OCI-M1 (cell line): Measurements from ENCODE around the gene ABL1.
"Not testable (repeated sequence)": the region's sequence is repeated elsewhere in the genome, so short reads cannot be mapped to it uniquely, and the experiment has no call there.

Experiments
- DNase-seq: peaks from one replicate; lab custom pipeline; 2025; lab: John Stamatoyannopoulos, UW

ABL1 gene

DNA sequence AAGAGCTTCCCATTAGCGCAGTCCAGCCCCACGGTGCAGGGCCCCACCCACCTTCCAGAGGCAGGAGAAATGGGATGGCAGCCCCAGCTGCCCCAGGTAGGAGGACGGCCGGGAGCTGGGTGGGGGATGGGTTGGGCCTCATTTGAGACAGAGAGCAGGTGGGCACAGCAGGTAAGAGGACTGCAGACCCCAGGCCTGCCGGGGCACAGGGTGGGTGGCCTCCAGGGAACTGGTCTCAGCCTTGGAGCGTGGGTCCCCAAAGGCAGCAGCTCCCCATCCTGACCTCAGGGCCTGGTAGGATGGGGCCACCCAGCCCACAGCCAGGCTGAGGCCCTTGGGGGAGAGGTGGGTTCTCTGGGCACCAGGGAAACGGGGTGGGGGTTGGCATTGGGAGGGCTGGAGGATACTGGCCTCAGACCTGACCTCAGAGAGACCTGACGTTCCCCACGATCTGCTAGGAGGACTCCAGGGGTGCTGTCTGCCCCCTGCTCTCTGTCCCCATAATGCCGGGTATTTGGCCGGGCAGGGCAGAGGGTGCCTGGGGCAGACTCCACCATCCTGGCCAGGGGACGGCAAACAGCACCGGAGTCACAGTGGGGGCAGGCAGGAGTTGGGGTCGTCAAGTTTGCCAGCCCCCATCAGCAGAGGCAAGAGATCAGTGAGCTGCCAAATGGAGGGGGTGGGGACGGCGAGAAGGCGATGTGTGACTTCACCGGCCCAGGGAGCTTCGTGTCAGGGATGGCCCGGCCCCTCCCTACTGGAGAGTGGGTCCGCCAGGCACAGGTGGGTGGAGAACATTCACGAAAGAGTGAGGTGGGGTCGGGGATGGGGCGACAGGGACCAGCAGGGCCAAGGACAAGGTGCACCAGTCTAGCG, 68.4 kb downstream of the ABL1 start:
- no peak for DNase-seq

DNA sequence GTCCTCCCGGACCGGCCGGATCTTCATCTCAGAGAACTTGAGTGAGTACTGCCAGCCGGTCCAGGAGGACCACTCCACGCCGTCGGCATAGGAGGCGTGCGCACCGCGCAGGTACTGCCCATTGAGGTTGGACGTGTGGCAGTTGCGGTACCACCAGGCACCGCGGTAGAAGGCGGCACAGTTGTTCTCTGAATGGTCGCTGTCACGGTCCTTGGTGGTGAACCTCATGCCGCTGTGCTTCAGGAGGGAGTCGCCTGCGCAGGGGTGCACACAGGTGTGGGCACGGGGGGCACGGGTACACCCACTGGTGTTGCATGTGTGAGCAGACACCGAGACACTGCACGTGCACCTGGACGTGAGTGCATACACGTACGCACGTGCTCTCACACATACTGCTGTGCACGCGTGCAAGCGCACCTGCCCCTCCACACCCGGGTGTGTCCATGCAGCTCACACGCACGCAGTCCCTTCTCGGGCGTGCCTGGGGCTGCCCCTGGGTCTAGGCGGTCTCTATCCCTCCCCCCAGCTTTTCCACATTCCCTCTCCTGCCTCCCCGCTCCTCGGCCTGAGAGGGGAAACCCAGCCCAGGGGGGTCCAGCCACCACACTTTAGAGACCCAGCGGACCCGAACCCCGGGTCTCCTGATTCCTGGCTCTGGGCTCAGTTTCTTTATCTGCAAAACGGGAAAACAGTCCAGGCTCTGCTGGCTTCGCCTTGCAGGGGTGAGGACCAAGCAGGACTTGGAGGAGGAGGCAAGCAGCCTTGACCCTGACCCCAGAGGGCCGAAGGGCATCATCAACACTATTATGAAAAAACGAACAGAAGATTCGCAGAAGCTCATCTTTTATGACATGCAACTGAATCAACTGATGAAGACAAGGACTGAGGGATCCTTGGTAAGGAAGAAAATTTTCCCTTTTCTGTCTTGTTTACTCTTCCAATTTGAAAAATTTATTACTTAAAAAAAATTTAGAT, 69.3 kb downstream of the ABL1 start:
- DNase-seq: no peak

DNA sequence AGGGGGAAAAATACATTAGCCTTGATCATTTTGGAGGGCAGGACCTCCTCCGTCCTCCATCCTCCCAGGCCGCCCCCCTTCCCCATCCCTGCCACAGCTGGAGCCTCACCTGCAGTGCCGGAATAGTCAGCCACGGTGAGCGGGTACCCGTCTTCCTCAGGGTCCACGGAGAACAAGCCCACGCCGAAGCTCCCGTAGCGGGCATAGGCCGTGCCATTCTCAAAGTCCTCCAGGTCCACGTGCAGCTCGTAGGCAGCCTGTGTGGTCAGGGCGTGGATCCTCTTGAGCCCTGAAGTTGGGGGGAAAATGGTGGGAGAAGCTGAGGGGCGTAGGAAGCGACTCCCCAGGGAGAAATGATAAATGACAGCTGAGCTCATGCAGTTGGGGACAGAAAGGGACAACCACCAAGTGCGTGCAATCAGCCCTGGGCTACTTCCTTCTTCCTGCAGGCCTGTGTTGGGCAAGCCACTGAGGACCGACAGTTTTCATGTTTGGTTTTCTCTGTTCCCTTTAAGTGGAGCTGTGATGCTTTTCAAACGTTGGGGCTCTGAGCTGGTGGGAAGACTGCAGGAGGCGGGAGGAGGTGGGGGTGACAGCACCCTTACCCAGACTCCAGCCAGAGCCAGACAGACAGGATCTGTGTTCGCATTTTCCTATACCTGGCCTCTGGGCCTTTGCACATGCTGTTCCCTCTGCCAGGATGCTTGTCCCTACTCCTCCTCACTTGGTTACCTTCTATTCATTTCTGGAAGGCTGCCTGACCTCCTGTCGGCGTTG, 70.3 kb downstream of the ABL1 start:
- no peak for DNase-seq

- no peak for DNase-seq
Measured at GRCh38 chr9:130905902-130906734, 71.1 kb downstream of the ABL1 start.

- no peak for DNase-seq
Measured at GRCh38 chr9:130906735-130907416, 71.8 kb downstream of the ABL1 start.

- no peak for DNase-seq
Measured at GRCh38 chr9:130908146-130908877, 73.3 kb downstream of the ABL1 start.

DNA sequence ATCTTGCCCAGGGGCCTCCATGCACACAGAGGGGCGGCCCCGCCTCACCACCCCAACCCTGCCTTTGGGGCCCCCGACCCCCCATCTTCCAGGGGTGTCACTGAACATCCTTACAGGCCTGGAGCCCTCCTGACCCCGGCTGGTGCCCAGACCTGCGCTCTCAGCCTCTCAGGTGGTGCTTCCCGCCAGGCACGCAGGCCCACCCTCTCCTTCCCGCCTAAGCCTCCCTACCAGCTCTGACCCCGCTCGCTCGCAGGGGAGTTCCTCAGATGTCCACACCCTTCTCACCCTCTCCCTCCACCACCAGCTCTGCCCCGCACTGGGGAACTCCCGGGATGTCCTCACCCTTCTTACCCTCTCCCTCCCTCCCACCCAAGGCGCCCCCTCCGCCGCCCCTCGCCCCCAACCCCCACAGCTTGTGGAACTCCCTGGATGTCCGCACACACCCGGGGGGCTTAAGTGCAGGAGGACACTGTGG, 73.9 kb downstream of the ABL1 start:
- DNase-seq: no peak

GRCh38 chr9:130910041-130910440, 75.0 kb downstream of the ABL1 start:
- DNase-seq: not testable (repeated sequence)

DNA sequence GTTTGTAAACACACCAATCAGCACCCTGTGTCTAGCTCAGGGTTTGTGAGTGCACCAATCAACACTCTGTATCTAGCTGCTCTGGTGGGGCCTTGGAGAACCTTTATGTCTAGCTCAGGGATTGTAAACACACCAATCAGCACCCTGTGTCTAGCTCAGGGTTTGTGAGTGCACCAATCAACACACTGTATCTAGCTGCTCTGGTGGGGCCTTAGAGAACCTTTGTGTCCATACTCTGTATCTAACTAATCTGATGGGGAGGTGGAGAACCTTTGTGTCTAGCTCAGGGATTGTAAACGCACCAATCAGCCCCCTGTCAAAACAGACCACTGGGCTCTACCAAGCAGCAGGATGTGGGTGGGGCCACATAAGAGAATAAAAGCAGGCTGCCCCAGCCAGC, 75.6 kb downstream of the ABL1 start:
- not testable (repeated sequence) for DNase-seq

DNA sequence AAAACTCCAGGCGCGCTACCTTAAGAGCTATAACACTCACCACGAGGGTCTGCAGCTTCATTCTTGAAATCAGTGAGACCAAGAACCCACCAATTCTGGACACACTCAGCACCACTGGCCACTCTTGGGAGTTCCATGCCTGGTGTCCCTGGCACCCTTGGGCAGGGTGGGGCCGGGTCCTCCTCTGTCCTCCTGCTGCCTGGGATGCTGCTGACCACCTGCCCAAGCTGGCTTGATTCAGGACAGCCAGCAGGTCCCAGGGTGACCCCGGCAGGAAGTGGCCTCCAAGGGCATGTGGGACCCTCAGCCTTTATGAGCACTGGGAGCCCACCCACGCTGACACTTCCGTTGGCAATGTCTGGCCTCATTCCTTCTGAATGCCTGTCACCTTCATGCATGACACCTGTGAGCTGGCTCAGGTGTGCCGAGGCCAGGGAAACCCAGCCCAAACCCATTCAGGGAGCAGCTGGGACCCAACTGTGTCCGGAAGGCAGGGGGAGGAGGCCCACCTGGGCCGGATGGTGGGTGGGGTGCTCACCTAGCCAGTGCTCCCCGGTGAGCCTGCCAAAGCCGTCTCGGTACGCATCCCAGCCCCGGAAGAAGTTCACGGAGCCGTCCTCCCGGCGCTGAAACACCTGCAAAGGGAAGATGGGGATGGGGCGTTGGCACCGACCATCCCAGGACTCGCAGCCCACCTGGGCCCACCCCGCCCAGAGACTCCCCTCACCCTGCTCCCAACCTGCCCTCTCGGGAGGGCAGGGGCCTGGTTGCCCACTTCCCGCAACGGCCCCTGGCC, 76.4 kb downstream of the ABL1 start:
- DNase-seq: no peak

DNA sequence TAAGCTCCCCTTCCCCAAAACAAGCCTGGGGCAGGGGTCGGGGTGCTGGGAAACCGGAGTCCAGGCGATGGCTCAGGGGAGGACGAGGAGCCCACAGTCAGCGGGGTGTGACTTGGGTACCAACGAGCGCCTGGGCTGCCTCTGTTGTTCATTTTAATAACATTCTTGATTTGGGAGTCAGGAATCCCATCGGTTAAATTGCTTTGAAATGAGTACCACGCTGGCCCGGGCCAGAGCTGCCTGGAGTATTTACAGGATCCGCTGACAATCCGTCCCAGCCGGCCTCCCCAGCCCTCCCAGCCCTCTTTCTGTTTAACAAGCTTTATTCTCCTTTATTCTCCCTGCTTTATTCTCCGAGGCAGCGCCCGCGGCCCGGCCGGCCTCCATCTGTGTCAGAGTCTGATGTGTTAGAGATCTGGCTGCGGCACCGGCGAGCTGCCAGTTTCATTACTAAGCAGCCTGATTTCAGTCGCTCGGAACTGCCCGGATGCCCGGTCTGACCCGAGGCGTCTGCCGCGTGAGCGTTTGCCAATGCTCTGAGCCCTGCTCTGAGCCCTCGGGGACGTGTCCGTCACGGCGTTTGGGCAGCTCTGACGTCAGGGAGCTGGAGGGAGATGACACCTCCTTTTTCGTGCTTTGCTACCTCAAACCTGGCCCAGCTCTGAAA, 78.0 kb downstream of the ABL1 start:
- no peak for DNase-seq

DNA sequence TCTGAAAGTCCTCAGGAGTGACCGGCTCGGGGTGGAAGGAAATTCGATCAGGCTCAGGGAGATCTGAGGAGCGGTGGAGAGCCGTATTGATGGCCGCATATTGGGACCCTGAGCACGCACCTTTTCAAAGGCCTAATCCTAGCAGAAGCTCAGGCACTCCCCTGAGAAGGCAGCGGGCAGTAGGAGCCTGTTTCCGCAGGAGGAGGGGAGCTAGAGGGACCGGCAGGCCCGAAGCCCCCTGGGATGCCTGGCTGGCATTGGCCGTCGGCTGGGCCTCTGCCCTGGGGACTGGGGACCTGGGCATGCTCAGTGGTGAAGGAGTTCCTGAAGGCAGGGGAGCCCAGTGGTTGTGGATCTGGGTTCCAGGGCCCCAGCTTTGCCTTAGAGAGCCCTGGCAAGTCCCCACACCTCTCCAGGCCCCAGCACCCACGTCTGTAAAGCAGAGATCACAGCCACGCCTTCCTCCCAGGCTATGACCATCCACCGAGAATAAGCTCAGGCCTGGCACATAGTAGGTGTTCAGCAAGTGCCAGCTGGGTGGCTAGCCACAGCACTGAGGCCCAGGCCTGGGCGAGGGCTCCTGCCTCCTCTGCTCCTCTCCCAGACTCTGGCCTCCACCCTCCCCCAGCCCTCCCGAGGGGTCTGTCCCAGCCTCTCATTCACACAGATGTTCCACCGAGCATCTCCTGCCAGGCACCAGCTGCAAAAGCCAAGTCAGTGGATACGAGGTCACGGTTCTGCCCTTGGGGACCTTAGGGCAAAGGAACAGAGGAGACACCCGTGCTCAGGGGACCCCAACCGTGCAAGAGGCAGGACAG, 78.8 kb downstream of the ABL1 start:
- DNase-seq: no peak

- no peak for DNase-seq
Measured at GRCh38 chr9:130914417-130915095, 79.5 kb downstream of the ABL1 start.

- no peak for DNase-seq
Measured at GRCh38 chr9:130915096-130915447, 80.0 kb downstream of the ABL1 start.

- no peak for DNase-seq
Measured at GRCh38 chr9:130917168-130917960, 82.3 kb downstream of the ABL1 start.
